AG10803 (cell line): ENCODE measurements around the gene CCM2.

Experiments used
- DNase-seq: peaks from one replicate; pipeline ENCODE4 v3.0.0; 2010; ENCODE audit warnings: low read depth
- H3K4me3 ChIP-seq: 2 replicates; pipeline ENCODE4 v1.5.1; 2011; ENCODE audit warnings: mild to moderate bottlenecking, low read length, control low read depth
- TF ChIP-seq, protein P1 (sequence below): conservative IDR thresholded peaks from 2 replicates; pipeline ENCODE4 v1.5.1; 2011; ENCODE audit warnings: mild to moderate bottlenecking, low read length, control low read depth, inconsistent platforms

CCM2 gene

DNA sequence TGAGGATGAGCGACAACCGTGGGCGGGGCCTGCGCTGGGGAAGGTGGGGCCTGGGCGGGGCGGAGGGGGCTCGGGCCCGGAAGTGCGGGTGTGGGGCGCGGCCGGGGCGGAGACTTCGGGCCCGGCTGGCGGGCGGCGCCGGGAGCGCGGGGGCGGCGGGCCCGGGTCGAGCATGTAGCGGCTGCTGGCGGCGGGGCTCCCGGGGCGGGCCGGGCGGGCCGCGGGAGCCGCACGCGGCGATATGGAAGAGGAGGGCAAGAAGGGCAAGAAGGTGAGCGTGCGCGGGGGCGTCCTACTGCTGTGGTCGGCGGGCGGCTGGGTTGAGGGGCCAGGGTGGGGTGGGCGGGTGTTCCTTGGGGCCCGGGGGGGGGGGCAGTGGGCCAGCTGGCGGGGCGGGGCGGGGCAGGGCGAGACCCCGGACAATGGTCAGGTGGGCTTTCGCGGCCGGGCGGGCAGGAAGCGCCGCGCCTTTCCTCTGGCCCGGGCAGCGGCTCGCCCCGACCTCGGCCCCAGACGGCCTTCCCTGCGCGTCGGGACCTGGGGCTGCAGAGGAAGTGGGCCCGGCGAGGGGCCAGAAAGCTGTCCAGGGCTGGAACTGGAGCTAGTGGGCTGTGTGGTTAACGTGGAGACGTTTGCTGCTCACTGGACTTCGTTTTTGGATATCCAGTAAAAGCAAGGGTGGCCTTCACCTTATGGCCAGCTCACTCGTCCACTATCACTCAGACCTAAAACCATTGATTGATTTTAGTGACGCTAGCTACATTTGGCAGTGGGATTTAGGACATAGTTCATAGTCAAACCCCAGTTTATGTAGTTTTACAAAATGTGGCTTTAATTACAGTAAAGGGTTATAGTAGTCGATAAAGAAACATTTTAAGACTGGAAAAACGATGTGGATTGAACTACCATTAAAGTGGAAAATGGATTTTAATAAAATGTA is at the start of gene CCM2:
Gene CCM2 (plus strand): TSS at position 109 of the 940 bp plus-strand sequence. CDS start 133 bp downstream, at position 242.
- TF ChIP-seq, protein P1, sequence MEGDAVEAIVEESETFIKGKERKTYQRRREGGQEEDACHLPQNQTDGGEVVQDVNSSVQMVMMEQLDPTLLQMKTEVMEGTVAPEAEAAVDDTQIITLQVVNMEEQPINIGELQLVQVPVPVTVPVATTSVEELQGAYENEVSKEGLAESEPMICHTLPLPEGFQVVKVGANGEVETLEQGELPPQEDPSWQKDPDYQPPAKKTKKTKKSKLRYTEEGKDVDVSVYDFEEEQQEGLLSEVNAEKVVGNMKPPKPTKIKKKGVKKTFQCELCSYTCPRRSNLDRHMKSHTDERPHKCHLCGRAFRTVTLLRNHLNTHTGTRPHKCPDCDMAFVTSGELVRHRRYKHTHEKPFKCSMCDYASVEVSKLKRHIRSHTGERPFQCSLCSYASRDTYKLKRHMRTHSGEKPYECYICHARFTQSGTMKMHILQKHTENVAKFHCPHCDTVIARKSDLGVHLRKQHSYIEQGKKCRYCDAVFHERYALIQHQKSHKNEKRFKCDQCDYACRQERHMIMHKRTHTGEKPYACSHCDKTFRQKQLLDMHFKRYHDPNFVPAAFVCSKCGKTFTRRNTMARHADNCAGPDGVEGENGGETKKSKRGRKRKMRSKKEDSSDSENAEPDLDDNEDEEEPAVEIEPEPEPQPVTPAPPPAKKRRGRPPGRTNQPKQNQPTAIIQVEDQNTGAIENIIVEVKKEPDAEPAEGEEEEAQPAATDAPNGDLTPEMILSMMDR, result no peak
- peak; percentile 58 for DNase-seq
- H3K4me3 ChIP-seq, result peak within 1 kb of the TSS; percentile 78

DNA sequence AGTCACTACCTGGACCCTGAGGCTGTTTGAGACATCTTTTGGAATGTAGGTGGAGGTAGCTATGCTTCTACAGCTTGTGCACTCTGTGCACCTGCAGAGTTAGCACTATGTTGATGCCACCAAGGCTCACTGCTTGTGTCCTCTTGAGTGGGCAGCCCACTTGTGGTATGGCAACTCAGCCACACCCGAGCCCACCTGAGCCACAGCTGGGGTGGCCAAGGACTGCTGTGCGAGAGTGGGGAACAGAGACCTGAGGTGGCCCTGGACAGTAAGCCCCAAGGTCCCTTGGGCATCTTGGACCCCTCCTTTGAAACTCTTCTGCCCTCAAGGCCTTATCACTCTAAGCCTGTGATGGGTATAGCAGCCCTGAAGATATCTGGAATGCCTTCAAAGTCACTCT is 46.8 kb upstream of the CCM2 start:
- TF ChIP-seq, protein P1, result no peak
- no peak overlapping the region for H3K4me3 ChIP-seq
- DNase-seq, result no peak

DNA sequence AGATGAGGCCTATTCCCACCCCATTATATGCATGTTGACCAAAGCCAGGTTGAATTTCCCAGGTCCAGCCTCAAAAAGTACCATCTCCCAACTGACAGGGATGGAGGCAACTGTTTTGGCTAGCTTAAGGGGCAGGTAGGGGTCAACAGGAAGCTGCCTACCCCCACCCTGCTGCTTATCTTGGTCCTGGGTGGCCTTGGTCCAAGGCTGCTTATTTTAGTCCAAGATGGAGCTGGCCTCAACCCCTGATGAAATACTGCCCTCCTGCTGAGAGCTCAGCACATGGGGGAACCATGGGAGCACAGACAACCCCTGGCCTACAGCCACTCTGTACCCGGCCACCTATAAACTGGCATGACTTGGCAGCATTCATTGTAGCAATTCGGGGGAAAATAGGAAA is 44.3 kb upstream of the CCM2 start:
- TF ChIP-seq, protein P1, result no peak
- no peak overlapping the region for H3K4me3 ChIP-seq
- DNase-seq, result no peak

DNA sequence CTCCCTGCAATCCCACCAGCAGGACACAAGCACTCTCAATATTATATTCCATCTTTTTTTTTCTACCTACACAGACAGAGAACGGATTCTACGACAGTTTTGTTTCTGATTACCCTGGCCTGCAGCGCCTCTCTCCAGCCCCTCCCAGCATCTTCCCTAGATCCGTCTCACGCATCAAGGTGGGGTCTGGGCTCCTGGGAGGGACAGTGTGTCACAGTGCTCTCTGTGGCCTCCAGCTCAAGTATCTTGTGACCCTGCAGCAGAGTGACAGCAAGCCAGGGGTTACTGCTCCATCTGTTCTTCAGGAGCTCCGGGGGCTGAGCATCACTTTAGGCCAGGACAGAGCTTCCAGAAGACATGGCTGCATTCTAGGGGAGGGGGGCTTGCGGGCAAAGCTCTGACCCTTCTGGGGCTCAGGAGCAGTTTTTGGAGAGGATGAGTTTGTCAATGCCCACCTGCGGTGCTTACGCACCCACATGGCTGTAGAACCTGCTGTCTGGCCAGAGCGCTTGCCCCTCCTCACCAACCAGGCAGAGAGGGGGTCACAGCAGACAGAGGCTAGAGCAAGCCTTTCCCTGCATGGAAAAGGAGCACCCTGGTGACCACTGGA is 43.7 kb upstream of the CCM2 start:
- H3K4me3 ChIP-seq, result no peak overlapping the region
- DNase-seq, result no peak
- TF ChIP-seq, protein P1, result no peak

DNA sequence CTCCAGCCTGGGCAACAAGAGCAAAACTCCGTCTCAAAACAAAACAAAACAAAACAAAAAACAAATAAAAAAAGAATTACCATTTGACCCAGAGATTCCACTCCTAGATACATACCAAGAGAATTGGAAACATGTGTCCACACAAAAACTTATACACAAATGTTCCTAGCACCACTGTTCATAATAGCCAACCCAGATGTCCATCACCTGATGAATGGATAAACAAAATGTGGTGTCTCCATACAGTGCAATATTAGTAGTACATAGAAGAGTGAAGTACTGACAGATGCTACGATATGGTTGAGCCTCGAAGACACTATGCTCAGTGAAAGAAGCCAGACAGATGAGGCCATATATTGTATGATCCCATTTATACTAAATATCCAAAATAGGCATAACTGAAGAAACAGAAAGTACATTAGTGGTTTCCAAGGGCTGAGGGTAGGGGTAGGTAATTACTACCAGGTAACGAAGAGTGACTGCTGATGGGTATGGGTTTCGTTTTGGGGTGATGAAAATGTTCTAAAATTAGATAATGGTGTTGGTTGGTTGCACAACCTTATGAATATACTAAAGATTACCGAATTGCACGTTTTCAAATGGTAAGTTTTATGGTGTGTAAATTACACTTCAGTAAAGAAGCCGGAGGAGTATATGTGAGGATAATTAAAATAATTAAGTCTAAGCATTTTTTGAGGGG is 41.2 kb upstream of the CCM2 start:
- DNase-seq, result peak; percentile 13
- TF ChIP-seq, protein P1, result no peak
- no peak overlapping the region for H3K4me3 ChIP-seq

DNA sequence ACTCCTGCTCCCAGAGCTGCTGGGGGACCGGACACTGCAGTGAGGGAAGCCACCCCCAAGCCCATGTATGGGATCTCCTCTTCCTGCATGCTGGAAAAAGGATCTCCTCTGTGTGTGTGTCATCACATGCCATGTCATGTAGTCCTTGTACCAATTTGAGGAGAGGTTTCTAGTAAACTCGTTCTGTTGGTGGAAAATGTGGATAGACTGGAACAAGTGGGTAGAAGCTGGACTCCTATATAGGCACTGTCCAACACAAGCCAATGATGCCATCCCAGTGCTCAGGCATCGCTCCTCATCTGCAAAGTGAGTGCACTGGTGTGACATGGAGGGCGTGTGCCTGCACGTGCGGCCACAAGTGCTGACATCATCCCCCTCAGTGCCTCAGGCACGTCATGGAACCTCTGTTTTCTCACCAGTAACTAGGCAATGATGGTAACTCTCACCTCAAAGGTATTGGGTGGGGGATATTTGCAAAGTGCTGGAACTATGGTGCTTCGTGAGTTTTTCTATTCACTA is 40.5 kb upstream of the CCM2 start:
- H3K4me3 ChIP-seq, result no peak overlapping the region
- TF ChIP-seq, protein P1, result no peak
- DNase-seq, result peak; percentile 8
